ENCODE results near the gene ST6GALNAC2.

ST6GALNAC2 gene

DNA sequence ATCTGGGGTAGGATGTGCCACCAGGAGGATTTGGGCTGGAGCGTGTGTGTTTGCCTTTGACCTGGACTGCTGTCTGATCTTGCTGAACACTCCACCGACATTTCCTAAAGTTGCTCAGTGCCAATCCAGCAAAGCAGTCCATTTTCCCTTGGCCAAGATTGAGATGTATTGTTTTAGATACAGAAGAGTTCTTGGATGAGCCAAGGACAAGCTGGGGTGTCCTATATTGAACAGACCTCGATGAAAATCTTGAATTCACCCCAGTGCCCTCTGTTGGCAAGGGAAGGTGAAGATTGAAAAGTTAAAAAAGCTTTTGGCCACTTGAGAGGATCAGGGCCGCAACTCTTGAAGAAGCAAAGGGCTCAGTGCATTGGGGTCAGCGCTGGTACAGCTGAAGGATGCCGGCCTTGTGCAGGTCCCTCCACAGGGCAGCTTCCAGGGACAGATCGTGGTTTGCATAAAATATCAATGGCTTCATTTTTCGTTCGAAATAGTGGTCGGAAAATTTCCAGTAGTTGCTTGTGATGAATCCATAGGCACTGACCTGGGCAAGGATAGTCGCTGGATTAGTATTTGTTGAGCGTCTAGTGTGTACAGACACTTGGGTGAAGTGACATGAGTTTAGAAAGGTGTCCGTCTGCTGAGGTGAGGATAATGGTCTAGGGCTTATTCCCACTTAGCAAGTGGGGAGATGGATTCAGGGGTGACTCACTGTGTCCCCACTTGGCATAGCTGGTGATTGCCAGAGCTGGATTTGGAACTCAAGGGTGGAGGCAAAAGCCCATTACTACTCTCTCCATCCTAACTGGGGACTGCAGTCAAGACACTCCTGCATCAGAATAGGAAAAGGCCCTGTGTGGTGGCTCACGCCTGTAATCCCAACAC, 19.7 kb downstream of the ST6GALNAC2 start:
- TF ChIP-seq, protein P1, sequence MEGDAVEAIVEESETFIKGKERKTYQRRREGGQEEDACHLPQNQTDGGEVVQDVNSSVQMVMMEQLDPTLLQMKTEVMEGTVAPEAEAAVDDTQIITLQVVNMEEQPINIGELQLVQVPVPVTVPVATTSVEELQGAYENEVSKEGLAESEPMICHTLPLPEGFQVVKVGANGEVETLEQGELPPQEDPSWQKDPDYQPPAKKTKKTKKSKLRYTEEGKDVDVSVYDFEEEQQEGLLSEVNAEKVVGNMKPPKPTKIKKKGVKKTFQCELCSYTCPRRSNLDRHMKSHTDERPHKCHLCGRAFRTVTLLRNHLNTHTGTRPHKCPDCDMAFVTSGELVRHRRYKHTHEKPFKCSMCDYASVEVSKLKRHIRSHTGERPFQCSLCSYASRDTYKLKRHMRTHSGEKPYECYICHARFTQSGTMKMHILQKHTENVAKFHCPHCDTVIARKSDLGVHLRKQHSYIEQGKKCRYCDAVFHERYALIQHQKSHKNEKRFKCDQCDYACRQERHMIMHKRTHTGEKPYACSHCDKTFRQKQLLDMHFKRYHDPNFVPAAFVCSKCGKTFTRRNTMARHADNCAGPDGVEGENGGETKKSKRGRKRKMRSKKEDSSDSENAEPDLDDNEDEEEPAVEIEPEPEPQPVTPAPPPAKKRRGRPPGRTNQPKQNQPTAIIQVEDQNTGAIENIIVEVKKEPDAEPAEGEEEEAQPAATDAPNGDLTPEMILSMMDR (IDR thresholded peaks at IDR 0.05), result no peak

DNA sequence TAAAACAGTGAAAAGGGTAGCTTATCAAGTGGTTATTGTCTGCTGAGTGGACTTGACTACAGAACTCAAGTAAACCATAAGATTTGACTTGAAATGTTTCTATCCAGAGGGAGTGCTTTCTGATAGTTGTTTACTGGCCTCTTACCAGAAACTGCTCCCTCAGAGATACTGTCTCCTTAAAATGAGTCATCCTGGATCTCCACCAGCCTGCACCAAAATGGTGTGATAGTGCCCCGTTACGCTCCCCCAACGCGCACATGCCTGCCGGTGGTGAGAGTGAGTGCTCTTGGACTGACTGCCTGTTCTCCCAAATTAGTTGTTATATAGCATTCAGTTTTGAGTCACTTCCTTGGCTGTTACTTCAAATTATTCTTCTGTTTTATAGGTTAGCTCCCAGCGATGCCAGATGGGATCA, 22.9 kb downstream of the ST6GALNAC2 start:
- TF ChIP-seq, protein P1 (IDR thresholded peaks at IDR 0.05), result no peak

DNA sequence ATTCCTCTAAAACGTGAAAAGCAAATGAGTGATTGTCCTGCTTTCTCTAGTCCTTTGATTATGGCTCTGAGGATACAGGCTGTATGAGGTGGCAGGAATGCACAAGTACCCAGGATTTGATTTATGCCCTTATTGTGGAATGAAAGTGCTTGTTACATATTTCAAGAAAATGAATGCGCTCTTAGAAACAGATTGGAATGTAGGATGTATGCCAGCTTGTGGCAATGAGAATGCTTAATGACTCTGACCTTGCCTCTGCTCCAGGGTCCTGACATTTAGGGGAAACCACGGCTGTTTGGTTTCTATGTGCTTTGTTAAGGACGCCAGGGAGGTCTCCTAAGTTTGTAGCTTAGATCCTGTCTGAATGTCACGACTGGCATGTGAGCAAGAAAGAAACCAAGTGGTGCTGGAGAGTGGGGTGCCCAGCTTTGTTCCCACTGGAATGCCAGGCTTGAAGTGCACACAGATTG, 23.8 kb downstream of the ST6GALNAC2 start:
- TF ChIP-seq, protein P1 (IDR thresholded peaks at IDR 0.05), result no peak

DNA sequence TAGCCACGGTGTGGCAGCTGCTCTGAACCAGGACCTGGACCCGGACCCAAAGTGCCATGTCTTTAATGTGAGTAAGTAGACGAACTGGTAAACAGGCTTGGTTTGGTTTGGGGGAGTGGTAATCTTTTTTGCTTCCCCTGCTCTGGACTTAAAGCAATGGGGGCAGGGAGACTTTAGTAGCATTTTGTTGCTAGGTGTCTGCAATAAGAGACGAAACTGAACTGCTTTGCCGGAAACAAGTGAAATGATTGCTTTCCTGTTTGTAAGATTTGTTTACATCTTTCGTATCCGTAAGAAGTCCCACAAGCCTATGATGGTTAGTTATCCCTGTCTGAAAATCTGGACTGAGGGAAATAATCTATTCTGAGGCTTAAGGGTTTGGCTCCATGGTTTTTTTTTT, 24.3 kb downstream of the ST6GALNAC2 start:
- TF ChIP-seq, protein P1 (IDR thresholded peaks at IDR 0.05), result no peak

DNA sequence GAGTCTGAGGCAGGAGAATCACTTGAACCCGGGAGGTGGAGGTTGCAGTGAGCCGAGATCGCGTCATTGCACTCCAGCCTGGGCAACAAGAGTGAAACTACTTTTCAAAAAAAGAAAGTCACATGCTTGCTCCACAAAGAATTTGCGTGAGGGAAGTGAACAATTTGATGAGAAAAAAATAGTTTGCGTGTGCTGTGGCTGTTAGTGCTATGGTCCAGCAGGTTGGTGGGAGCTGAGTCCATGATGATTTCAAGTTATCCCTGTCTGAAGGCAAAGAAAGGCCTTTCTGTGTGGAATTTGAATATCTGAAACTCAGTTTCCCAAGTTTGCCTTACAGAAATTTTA, 24.8 kb downstream of the ST6GALNAC2 start:
- TF ChIP-seq, protein P1 (IDR thresholded peaks at IDR 0.05), result no peak

DNA sequence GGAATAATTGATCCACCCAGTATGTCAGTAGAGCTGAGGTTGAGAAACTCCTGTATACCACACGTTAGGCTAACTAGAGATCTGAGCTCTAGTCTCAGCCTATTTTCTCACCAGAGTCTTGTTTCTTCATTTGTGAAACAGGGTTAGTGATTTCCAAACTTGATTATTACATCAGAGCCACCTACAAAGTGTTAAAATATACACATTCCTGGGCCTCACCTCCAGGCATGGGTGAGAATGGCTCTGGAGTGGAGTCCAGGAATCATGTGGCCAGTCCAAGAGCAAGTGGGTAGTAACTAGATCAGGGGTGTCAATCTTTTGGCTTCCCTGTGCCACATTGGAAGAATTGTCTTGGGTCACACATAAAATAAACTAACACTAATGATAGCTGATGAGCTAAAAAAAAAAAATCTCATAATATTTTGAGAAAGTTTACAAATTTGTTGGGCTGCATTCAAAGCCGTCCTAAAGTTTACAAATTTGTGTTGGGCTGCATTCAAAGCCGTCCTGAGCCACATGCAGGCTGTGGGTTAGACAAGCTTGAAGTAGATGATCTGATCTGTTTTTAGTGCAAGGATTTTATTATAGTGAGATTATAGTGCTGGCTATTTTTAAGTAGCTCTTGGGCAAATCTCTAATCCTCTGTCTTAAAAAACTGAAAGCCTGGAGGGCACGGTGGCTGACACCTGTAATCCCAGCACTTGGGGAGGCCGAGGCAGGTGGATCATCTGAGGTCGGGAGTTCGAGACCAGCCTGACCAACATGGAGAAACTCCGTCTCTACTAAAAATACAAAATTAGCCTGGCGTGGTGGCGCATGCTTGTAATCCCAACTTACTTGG, 25.4 kb downstream of the ST6GALNAC2 start:
- TF ChIP-seq, protein P1 (IDR thresholded peaks at IDR 0.05), result no peak

DNA sequence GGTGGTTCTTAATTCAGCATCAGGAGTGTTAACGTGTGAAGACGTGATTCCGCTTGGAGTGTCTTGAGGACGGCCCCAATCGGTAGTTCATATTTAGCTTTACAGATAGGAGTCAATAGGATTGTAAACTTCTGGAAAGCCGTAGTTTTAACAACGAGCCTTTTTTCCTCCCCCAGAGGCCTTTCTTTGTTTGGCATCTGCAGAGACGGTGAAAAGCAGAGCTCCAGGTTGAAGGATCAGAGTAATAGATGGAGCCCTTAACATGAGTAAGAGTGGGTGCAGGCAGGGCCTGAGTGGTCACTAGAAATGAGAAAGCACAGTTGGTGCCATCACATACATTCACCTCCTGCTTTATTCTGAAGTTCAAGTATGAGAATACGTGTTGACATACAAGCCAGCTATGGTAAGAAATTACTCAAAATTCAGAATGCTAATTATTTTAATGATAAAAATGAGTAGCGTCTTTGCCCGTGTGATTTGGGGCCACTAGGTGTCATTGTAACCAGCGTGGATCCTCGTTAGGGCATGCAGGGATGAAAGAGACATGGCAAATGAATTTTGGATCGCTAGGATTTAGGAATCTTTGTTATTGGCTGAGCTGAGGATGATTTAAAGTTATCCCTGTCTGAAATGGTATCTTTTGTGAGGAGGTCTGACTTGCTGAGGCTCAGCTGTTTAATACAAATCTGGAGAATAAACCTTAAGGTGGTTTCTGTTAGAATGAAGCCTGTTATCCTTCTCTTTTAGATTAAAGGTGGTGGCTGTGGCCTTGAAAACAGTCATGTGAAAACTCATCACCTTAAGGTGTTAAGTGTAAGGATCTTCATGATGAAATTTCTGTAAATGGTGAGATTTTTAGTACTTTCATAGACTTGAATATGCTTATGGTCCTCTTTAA, 27.2 kb downstream of the ST6GALNAC2 start:
- TF ChIP-seq, protein P1 (IDR thresholded peaks at IDR 0.05), result peak; percentile 77

Measured in LNCAP (cell line).